Activated CD8-positive, alpha-beta memory T cell treated with anti-CD3 and anti-CD28 coated beads, Interleukin-2, amount 10 ng/mL, durations not matched to agents 7 days and 5 days (primary cell): ENCODE data around the gene UBE2L3. TPM values are rescaled to one million over a fixed set of nuclear protein-coding genes. Genes with fewer than 3 reads are reported as not detected.
"Not testable (repeated sequence)": the region's sequence is repeated elsewhere in the genome, so short reads cannot be mapped to it uniquely, and the experiment has no call there.

ENCODE experiments used
- ATAC-seq: fragments of 150-1000 bp; cut with Tn5 transposase; one replicate; pipeline ENCODE4 v1.10.0; 2021; ENCODE audit warnings: moderate library complexity
- CTCF ChIA-PET: fragments of 350-600 bp; sonication (Branson Sonifier 250); formaldehyde crosslinking; loops from one replicate; lab custom pipeline; 2021; ENCODE audit warnings: antibody characterized with exemption; lab: Charles Lee
- DNase-seq: peaks from one replicate; pipeline ENCODE4 v3.0.0-alpha.2; 2020
- H3K27ac Mint-ChIP-seq: one replicate; pipeline ENCODE4 v1.8.0; 2021; ENCODE audit warnings: mild to moderate bottlenecking, mixed read lengths
- H3K27me3 Mint-ChIP-seq: one replicate; pipeline ENCODE4 v1.8.0; 2021; ENCODE audit warnings: mixed read lengths
- H3K36me3 Mint-ChIP-seq: one replicate; pipeline ENCODE4 v1.8.0; 2021; ENCODE audit warnings: mild to moderate bottlenecking, mixed read lengths
- H3K4me1 Mint-ChIP-seq: one replicate; pipeline ENCODE4 v1.8.0; 2021; ENCODE audit warnings: mixed read lengths
- H3K4me3 Mint-ChIP-seq: one replicate; pipeline ENCODE4 v1.8.0; 2021; ENCODE audit warnings: mild to moderate bottlenecking, moderate library complexity, mixed read lengths
- H3K9me3 Mint-ChIP-seq: one replicate; pipeline ENCODE4 v1.8.0; 2022; ENCODE audit warnings: low read depth, mixed read lengths
- total RNA-seq, 2 experiments: library from RNA; stranded (reverse); gene quantifications; one replicate each; pipeline ENCODE4 v1.2.3, GENCODE V29; 2021

Gene UBE2L3
- total RNA-seq, 2 experiments from 2014 or later, result 57.3 to 67.8 TPM

- Mint-ChIP-seq H3K36me3 (peaks cover 15% of the 10 kb centered on the region), H3K4me1 (peaks cover 28% of the 10 kb centered on the region)
- not testable (repeated sequence) for H3K27ac Mint-ChIP-seq, H3K4me3 Mint-ChIP-seq, H3K9me3 Mint-ChIP-seq, DNase-seq, H3K27me3 Mint-ChIP-seq, ATAC-seq
- CTCF ChIA-PET, result interaction anchor here (2.4 kb wide), 1 partner anchor 48 kb away, joined by 6 read pairs; the partner anchor contains the start of gene YDJC
These were observed 13.6 kb downstream of the UBE2L3 start for GRCh38 chr22:21581009-21581713.

- Mint-ChIP-seq H3K4me3 (no peak overlapping the region), H3K4me1 (peaks cover 35% of the 10 kb centered on the region), H3K27me3 (no peaks in the 10 kb centered on the region), H3K27ac (no peak overlapping the region), H3K36me3 (peaks cover 12% of the 10 kb centered on the region), H3K9me3 (no peaks in the 10 kb centered on the region)
- ATAC-seq, result no peak
- CTCF ChIA-PET, result interaction anchor here (2.4 kb wide), 1 partner anchor 46 kb away, joined by 6 read pairs; the partner anchor contains the start of gene YDJC
- no peak for DNase-seq
These were observed 15.6 kb downstream of the UBE2L3 start for GRCh38 chr22:21582801-21583740.

- no peak overlapping the region for H3K27ac Mint-ChIP-seq
- peaks cover 15% of the 10 kb centered on the region for H3K36me3 Mint-ChIP-seq
- ATAC-seq (no peak), DNase-seq (no peak)
- no peak overlapping the region for H3K4me3 Mint-ChIP-seq
- CTCF ChIA-PET, result interaction anchor here (1.3 kb wide), 1 partner anchor 62 kb away, joined by 3 read pairs; no protein-coding TSS in a partner anchor
- H3K9me3 Mint-ChIP-seq, result no peaks in the 10 kb centered on the region
- H3K27me3 Mint-ChIP-seq, result no peaks in the 10 kb centered on the region
- H3K4me1 Mint-ChIP-seq, result peaks cover 40% of the 10 kb centered on the region
These were observed 17.9 kb downstream of the UBE2L3 start for GRCh38 chr22:21585389-21585788.

GRCh38 chr22:21587803-21588611 lies 20.5 kb downstream of the UBE2L3 start:
- ATAC-seq (peak; percentile 97), DNase-seq (peak; percentile 74)
- Mint-ChIP-seq H3K4me1 (peaks cover 48% of the 10 kb centered on the region), H3K27me3 (no peaks in the 10 kb centered on the region), H3K36me3 (peaks cover 18% of the 10 kb centered on the region), H3K9me3 (no peaks in the 10 kb centered on the region), H3K27ac (peak overlapping the region; percentile 64), H3K4me3 (peak overlapping the region; percentile 23)
- CTCF ChIA-PET, result interaction anchor here (0.6 to 2.2 kb wide), 5 partner anchors 12 to 45 kb away, joined by 3 to 9 read pairs (median 3); partner anchors contain the start of genes CCDC116 and YDJC

GRCh38 chr22:21589396-21589795 lies 21.9 kb downstream of the UBE2L3 start:
- DNase-seq, result no peak
- Mint-ChIP-seq H3K9me3 (no peaks in the 10 kb centered on the region), H3K4me1 (peaks cover 58% of the 10 kb centered on the region), H3K36me3 (peaks cover 31% of the 10 kb centered on the region), H3K27me3 (no peaks in the 10 kb centered on the region), H3K4me3 (no peak overlapping the region), H3K27ac (no peak overlapping the region)
- ATAC-seq, result no peak
- CTCF ChIA-PET, result no interaction called here

GRCh38 chr22:21590809-21591641 lies 23.5 kb downstream of the UBE2L3 start:
- Mint-ChIP-seq H3K27me3 (no peaks in the 10 kb centered on the region), H3K27ac (no peak overlapping the region), H3K4me1 (peaks cover 51% of the 10 kb centered on the region), H3K9me3 (no peaks in the 10 kb centered on the region), H3K36me3 (peaks cover 40% of the 10 kb centered on the region), H3K4me3 (no peak overlapping the region)
- ATAC-seq (no peak), DNase-seq (no peak)
- CTCF ChIA-PET, result no interaction called here

GRCh38 chr22:21591695-21592094 lies 24.2 kb downstream of the UBE2L3 start:
- no peak overlapping the region for H3K27ac Mint-ChIP-seq
- peaks cover 49% of the 10 kb centered on the region for H3K4me1 Mint-ChIP-seq

GRCh38 chr22:21592422-21592821 lies 24.9 kb downstream of the UBE2L3 start:
- H3K4me3 Mint-ChIP-seq, result no peak overlapping the region
- no peaks in the 10 kb centered on the region for H3K9me3 Mint-ChIP-seq
- H3K36me3 Mint-ChIP-seq, result peaks cover 48% of the 10 kb centered on the region
- no peak overlapping the region for H3K27ac Mint-ChIP-seq
- ATAC-seq (no peak), DNase-seq (no peak)
- no peaks in the 10 kb centered on the region for H3K27me3 Mint-ChIP-seq
- CTCF ChIA-PET, result interaction anchor here (1.3 kb wide), 1 partner anchor 14 kb away, joined by 4 read pairs; no protein-coding TSS in a partner anchor
- H3K4me1 Mint-ChIP-seq, result peaks cover 44% of the 10 kb centered on the region

More at GRCh38 chr22:21591695-21592094, 24.2 kb downstream of the UBE2L3 start:
- CTCF ChIA-PET, result no interaction called here
- H3K4me3 Mint-ChIP-seq, result no peak overlapping the region
- H3K27me3 Mint-ChIP-seq, result no peaks in the 10 kb centered on the region
- H3K9me3 Mint-ChIP-seq, result no peaks in the 10 kb centered on the region
- DNase-seq, result no peak
- peaks cover 46% of the 10 kb centered on the region for H3K36me3 Mint-ChIP-seq
- no peak for ATAC-seq

GRCh38 chr22:21593406-21594232 lies 26.1 kb downstream of the UBE2L3 start:
- ATAC-seq (no peak), DNase-seq (no peak)
- peaks cover 40% of the 10 kb centered on the region for H3K4me1 Mint-ChIP-seq
- peaks cover 49% of the 10 kb centered on the region for H3K36me3 Mint-ChIP-seq
- H3K27me3 Mint-ChIP-seq, result no peaks in the 10 kb centered on the region
- no peaks in the 10 kb centered on the region for H3K9me3 Mint-ChIP-seq
- H3K27ac Mint-ChIP-seq, result peak overlapping the region; percentile 12
- H3K4me3 Mint-ChIP-seq, result no peak overlapping the region
- CTCF ChIA-PET, result interaction anchor here (1.1 to 1.5 kb wide), 3 partner anchors 12 to 50 kb away, joined by 3 to 4 read pairs (median 3); no protein-coding TSS in a partner anchor

- no peaks in the 10 kb centered on the region for H3K9me3 Mint-ChIP-seq
- no peaks in the 10 kb centered on the region for H3K27me3 Mint-ChIP-seq
- H3K36me3 Mint-ChIP-seq, result peaks cover 50% of the 10 kb centered on the region
- ATAC-seq, result no peak
- DNase-seq, result no peak
- CTCF ChIA-PET, result interaction anchor here (1.5 kb wide), 1 partner anchor 49 kb away, joined by 3 read pairs; no protein-coding TSS in a partner anchor
- peaks cover 39% of the 10 kb centered on the region for H3K4me1 Mint-ChIP-seq
- H3K27ac Mint-ChIP-seq, result no peak overlapping the region
- no peak overlapping the region for H3K4me3 Mint-ChIP-seq
These were observed 27.4 kb downstream of the UBE2L3 start for GRCh38 chr22:21594865-21595452.
